ENCODE measurements around the gene LCN12.

DNA sequence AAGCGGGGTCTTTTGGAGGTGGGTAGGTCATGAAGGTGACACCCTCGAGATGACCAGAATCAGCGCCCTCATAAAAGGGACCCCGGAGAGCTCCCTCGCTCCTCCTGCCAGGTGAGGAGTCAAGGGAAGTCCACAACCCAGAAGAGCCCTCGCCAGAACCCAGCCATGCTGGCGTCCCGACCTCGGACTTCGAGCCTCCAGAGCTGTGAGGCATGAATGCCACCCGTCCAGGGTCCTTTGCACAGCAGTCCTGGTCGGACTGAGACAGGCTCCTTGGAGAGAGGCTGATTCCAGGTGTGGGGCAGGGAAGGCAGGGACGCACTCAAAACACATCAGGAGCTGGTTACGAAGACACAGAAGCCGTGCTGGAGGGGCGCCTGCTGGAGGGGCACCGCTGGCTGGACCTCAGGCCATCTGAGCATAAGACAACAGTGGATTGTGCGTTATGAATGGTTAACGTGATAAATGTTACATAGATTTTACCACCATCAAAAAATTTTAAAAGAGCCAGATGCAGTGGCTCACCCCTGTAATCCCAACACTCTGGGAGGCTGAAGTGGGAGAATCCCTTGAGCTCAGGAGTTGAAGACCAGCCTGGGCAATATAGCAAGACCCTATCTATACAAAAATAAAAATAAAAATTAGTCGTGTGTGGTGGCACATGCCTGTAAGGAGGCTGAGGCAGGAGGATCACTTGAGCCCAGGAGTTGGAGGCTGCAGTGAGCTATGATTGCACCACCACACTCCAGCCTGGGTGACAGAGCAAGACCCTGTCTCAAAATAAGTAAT lies 50.0 kb downstream of the LCN12 start:
- TF ChIP-seq, protein P1, sequence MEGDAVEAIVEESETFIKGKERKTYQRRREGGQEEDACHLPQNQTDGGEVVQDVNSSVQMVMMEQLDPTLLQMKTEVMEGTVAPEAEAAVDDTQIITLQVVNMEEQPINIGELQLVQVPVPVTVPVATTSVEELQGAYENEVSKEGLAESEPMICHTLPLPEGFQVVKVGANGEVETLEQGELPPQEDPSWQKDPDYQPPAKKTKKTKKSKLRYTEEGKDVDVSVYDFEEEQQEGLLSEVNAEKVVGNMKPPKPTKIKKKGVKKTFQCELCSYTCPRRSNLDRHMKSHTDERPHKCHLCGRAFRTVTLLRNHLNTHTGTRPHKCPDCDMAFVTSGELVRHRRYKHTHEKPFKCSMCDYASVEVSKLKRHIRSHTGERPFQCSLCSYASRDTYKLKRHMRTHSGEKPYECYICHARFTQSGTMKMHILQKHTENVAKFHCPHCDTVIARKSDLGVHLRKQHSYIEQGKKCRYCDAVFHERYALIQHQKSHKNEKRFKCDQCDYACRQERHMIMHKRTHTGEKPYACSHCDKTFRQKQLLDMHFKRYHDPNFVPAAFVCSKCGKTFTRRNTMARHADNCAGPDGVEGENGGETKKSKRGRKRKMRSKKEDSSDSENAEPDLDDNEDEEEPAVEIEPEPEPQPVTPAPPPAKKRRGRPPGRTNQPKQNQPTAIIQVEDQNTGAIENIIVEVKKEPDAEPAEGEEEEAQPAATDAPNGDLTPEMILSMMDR (IDR thresholded peaks at IDR 0.05) = no peak
- TF ChIP-seq POLR2AphosphoS5 (IDR thresholded peaks at IDR 0.05) (no peak), POLR2A (IDR thresholded peaks at IDR 0.05) (no peak)

All from gastroesophageal sphincter (tissue), 3 donors.